HEK293 (cell line): ENCODE results near the gene MN1.

ENCODE experiments used
- HOXD13 ChIP-seq: sonication (generic); formaldehyde crosslinking; IDR thresholded peaks from 2 replicates; pipeline ENCODE4 v1.8.0; 2022; ENCODE audit warnings: missing genetic modification reagents, borderline replicate concordance
- TRIM28 ChIP-seq: IDR thresholded peaks from 2 replicates; pipeline ENCODE4 v1.6.1; 2011; ENCODE audit warnings: low read length, control low read depth, borderline replicate concordance
- ZNF138 ChIP-seq: fragments of 450-650 bp; formaldehyde crosslinking; IDR thresholded peaks from 2 replicates; pipeline ENCODE4 v1.5.1; 2016; ENCODE audit warnings: missing biosample characterization, missing genetic modification characterization, borderline replicate concordance
- ZNF513 ChIP-seq: fragments of 450-650 bp; IDR thresholded peaks from 2 replicates; pipeline ENCODE4 v1.5.1; 2018; ENCODE audit warnings: missing biosample characterization, missing genetic modification characterization
- ZNF549 ChIP-seq: fragments of 450-650 bp; IDR thresholded peaks from 2 replicates; pipeline ENCODE4 v1.5.1; 2018; ENCODE audit warnings: missing biosample characterization, missing genetic modification characterization, mild to moderate bottlenecking, inconsistent platforms, moderate library complexity
- ZNF629 ChIP-seq: fragments of 450-650 bp; formaldehyde crosslinking; IDR thresholded peaks from 2 replicates; pipeline ENCODE4 v1.5.1; 2017; ENCODE audit warnings: missing biosample characterization, missing genetic modification characterization
- ZNF658 ChIP-seq: fragments of 450-650 bp; formaldehyde crosslinking; IDR thresholded peaks from 2 replicates; pipeline ENCODE4; 2016; ENCODE audit warnings: missing biosample characterization, missing genetic modification characterization
- ZSCAN23 ChIP-seq: fragments of 450-650 bp; formaldehyde crosslinking; IDR thresholded peaks from 2 replicates; pipeline ENCODE4 v1.5.1; 2016; ENCODE audit warnings: missing biosample characterization, missing genetic modification characterization
- TF ChIP-seq, protein P1 (sequence below): fragments of 450-650 bp; formaldehyde crosslinking; IDR thresholded peaks from 2 replicates; pipeline ENCODE4 v1.5.1; 2016; ENCODE audit warnings: missing biosample characterization, missing genetic modification characterization
- TF ChIP-seq, protein P2 (sequence below): fragments of 450-650 bp; formaldehyde crosslinking; IDR thresholded peaks from 2 replicates; pipeline ENCODE4 v1.5.1; 2016; ENCODE audit warnings: missing biosample characterization, missing genetic modification characterization
- TF ChIP-seq, protein P3 (sequence below): fragments of 450-650 bp; formaldehyde crosslinking; IDR thresholded peaks from 2 replicates; pipeline ENCODE4 v1.5.1; 2016; ENCODE audit warnings: missing biosample characterization, missing genetic modification characterization
- TF ChIP-seq, protein P4 (sequence below): fragments of 450-650 bp; formaldehyde crosslinking; IDR thresholded peaks from 2 replicates; pipeline ENCODE4 v1.5.1; 2016; ENCODE audit warnings: missing biosample characterization, missing genetic modification characterization, low read depth

DNA sequence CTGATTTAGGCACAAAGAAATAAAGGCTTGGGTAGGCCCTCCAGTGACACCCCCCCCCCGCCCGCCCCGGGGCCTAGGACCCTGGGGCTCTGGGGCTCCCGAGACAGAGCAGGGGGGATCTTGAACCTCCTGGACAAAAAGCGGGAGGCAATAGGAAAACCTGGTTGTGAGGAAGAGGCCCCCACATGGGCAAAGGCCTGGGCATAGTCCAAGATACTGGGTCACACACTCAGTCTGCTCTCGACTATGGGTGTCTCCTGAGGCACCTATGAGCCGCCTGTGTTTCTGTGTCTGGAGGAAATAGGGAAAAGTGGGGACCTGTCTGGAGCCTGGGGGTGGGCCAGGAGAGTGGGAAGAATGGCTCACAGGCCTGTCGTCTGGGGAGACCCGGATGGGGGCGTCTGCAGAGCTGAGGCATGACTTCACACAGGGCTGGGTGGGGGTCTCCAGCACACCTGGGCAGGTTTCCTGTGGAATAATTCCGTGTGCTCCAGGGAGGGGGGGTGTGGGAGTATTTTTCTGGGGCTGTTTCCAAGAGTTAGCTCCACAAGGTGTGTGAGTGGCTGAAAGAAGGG, 2.4 kb upstream of the MN1 start:
- TF ChIP-seq, protein P1, sequence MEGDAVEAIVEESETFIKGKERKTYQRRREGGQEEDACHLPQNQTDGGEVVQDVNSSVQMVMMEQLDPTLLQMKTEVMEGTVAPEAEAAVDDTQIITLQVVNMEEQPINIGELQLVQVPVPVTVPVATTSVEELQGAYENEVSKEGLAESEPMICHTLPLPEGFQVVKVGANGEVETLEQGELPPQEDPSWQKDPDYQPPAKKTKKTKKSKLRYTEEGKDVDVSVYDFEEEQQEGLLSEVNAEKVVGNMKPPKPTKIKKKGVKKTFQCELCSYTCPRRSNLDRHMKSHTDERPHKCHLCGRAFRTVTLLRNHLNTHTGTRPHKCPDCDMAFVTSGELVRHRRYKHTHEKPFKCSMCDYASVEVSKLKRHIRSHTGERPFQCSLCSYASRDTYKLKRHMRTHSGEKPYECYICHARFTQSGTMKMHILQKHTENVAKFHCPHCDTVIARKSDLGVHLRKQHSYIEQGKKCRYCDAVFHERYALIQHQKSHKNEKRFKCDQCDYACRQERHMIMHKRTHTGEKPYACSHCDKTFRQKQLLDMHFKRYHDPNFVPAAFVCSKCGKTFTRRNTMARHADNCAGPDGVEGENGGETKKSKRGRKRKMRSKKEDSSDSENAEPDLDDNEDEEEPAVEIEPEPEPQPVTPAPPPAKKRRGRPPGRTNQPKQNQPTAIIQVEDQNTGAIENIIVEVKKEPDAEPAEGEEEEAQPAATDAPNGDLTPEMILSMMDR (tag by site-specific recombination) = no peak
- TF ChIP-seq ZNF658 (no peak), ZNF549 (tag by site-specific recombination) (no peak), ZNF629 (no peak), ZNF138 (no peak), ZSCAN23 (tag by site-specific recombination) (no peak), HOXD13 (CRISPR knock-in tag) (no peak), ZNF513 (no peak), TRIM28 (no peak)
- TF ChIP-seq, protein P2, sequence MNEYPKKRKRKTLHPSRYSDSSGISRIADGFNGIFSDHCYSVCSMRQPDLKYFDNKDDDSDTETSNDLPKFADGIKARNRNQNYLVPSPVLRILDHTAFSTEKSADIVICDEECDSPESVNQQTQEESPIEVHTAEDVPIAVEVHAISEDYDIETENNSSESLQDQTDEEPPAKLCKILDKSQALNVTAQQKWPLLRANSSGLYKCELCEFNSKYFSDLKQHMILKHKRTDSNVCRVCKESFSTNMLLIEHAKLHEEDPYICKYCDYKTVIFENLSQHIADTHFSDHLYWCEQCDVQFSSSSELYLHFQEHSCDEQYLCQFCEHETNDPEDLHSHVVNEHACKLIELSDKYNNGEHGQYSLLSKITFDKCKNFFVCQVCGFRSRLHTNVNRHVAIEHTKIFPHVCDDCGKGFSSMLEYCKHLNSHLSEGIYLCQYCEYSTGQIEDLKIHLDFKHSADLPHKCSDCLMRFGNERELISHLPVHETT (tag by site-specific recombination) = no peak
- TF ChIP-seq, protein P3, sequence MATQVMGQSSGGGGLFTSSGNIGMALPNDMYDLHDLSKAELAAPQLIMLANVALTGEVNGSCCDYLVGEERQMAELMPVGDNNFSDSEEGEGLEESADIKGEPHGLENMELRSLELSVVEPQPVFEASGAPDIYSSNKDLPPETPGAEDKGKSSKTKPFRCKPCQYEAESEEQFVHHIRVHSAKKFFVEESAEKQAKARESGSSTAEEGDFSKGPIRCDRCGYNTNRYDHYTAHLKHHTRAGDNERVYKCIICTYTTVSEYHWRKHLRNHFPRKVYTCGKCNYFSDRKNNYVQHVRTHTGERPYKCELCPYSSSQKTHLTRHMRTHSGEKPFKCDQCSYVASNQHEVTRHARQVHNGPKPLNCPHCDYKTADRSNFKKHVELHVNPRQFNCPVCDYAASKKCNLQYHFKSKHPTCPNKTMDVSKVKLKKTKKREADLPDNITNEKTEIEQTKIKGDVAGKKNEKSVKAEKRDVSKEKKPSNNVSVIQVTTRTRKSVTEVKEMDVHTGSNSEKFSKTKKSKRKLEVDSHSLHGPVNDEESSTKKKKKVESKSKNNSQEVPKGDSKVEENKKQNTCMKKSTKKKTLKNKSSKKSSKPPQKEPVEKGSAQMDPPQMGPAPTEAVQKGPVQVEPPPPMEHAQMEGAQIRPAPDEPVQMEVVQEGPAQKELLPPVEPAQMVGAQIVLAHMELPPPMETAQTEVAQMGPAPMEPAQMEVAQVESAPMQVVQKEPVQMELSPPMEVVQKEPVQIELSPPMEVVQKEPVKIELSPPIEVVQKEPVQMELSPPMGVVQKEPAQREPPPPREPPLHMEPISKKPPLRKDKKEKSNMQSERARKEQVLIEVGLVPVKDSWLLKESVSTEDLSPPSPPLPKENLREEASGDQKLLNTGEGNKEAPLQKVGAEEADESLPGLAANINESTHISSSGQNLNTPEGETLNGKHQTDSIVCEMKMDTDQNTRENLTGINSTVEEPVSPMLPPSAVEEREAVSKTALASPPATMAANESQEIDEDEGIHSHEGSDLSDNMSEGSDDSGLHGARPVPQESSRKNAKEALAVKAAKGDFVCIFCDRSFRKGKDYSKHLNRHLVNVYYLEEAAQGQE (tag by site-specific recombination) = no peak
- TF ChIP-seq, protein P4, sequence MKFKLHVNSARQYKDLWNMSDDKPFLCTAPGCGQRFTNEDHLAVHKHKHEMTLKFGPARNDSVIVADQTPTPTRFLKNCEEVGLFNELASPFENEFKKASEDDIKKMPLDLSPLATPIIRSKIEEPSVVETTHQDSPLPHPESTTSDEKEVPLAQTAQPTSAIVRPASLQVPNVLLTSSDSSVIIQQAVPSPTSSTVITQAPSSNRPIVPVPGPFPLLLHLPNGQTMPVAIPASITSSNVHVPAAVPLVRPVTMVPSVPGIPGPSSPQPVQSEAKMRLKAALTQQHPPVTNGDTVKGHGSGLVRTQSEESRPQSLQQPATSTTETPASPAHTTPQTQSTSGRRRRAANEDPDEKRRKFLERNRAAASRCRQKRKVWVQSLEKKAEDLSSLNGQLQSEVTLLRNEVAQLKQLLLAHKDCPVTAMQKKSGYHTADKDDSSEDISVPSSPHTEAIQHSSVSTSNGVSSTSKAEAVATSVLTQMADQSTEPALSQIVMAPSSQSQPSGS = no peak
